Ectodermal cell (in vitro differentiated cells): ENCODE results near the gene CKAP5.

Experiments
- H3K27ac ChIP-seq: 2 replicates; pipeline ENCODE4 v1.7.0; 2013; ENCODE audit warnings: mild to moderate bottlenecking, low read depth, low read length; ENCODE audit not compliant: insufficient read depth, poor library complexity, severe bottlenecking
- H3K27me3 ChIP-seq: 2 replicates; pipeline ENCODE4 v1.7.0; 2013; ENCODE audit warnings: mild to moderate bottlenecking, low read length; ENCODE audit not compliant: insufficient read depth, control insufficient read depth, poor library complexity, severe bottlenecking
- H3K36me3 ChIP-seq: one replicate; pipeline ENCODE4 v1.7.0; 2013; ENCODE audit warnings: low read length; ENCODE audit not compliant: control insufficient read depth, insufficient read depth
- H3K4me1 ChIP-seq: one replicate; pipeline ENCODE4 v1.7.0; 2013; ENCODE audit warnings: low read length; ENCODE audit not compliant: control insufficient read depth, insufficient read depth
- H3K4me3 ChIP-seq: 2 replicates; pipeline ENCODE4 v1.7.0; 2013; ENCODE audit warnings: low read depth, low read length, control low read depth; ENCODE audit not compliant: insufficient read depth
- H3K9me3 ChIP-seq: 2 replicates; pipeline ENCODE4 v1.7.0; 2013; ENCODE audit warnings: mild to moderate bottlenecking, low read length, moderate library complexity; ENCODE audit not compliant: control insufficient read depth
- WGBS, 2 experiments: methylation state at CpG; one replicate each; pipeline ENCODE4 v1.1.7; 2013; ENCODE audit warnings: missing lambda C conversion rate in 2 of 2; 5-methylcytosine and 5-hydroxymethylcytosine counted together

Gene CKAP5

GRCh38 chr11:46886211-46886610 lies 40.1 kb upstream of the CKAP5 start:
- Histone ChIP-seq H3K9me3 (no peaks in the 10 kb centered on the region), H3K4me3 (no peak overlapping the region), H3K36me3 (peaks cover 64% of the 10 kb centered on the region), H3K4me1 (no peaks in the 10 kb centered on the region), H3K27ac (no peak overlapping the region), H3K27me3 (no peaks in the 10 kb centered on the region)
- WGBS, 2 experiments = 96 to 97% methylated on average over 11 of the region's 11 CpGs

GRCh38 chr11:46879056-46879585 lies 33.0 kb upstream of the CKAP5 start:
- peaks cover 74% of the 10 kb centered on the region for H3K36me3 ChIP-seq
- no peaks in the 10 kb centered on the region for H3K9me3 ChIP-seq
- no peaks in the 10 kb centered on the region for H3K27me3 ChIP-seq
- WGBS, 2 experiments = 91 to 94% methylated on average over 9 to 10 of the region's 10 CpGs
- no peaks in the 10 kb centered on the region for H3K4me1 ChIP-seq
- H3K4me3 ChIP-seq = no peak overlapping the region
- no peak overlapping the region for H3K27ac ChIP-seq

DNA sequence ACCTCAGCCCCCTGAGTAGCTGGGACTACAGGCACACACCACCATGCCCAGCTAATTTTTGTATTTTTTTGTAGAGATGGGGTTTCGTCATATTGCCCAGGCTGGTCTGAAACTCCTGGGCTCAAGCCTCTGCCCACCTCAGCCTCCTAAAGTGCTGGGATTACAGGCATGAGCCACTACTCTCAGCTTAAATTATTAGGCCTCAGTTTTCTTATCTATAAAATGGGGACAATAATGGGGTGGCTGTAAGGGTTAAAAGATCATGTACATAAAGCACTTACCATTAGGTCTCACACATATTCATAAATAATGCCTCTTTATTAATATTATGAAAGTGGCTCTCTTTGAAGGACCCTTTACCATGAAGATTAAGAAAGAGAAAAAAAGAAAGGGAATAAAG lies 31.5 kb upstream of the CKAP5 start:
- no peak overlapping the region for H3K27ac ChIP-seq
- WGBS, 2 experiments = 80 to 100% methylated on average over 1 of the region's 1 CpG
- H3K27me3 ChIP-seq = no peaks in the 10 kb centered on the region
- H3K36me3 ChIP-seq = peaks cover 84% of the 10 kb centered on the region
- no peak overlapping the region for H3K4me3 ChIP-seq
- no peaks in the 10 kb centered on the region for H3K9me3 ChIP-seq
- no peaks in the 10 kb centered on the region for H3K4me1 ChIP-seq

- no peak overlapping the region for H3K4me3 ChIP-seq
- WGBS, 2 experiments = 96 to 97% methylated on average over 11 of the region's 11 CpGs
- no peaks in the 10 kb centered on the region for H3K27me3 ChIP-seq
- no peaks in the 10 kb centered on the region for H3K4me1 ChIP-seq
- H3K36me3 ChIP-seq = peaks cover 88% of the 10 kb centered on the region
- no peaks in the 10 kb centered on the region for H3K9me3 ChIP-seq
- H3K27ac ChIP-seq = no peak overlapping the region
These were observed 30.4 kb upstream of the CKAP5 start for GRCh38 chr11:46876471-46876870.

GRCh38 chr11:46874586-46874985 lies 28.5 kb upstream of the CKAP5 start:
- H3K27ac ChIP-seq = no peak overlapping the region
- no peaks in the 10 kb centered on the region for H3K27me3 ChIP-seq
- WGBS, 2 experiments = 94 to 96% methylated on average over 6 of the region's 6 CpGs
- peaks cover 91% of the 10 kb centered on the region for H3K36me3 ChIP-seq
- no peak overlapping the region for H3K4me3 ChIP-seq
- H3K4me1 ChIP-seq = no peaks in the 10 kb centered on the region
- H3K9me3 ChIP-seq = no peaks in the 10 kb centered on the region

DNA sequence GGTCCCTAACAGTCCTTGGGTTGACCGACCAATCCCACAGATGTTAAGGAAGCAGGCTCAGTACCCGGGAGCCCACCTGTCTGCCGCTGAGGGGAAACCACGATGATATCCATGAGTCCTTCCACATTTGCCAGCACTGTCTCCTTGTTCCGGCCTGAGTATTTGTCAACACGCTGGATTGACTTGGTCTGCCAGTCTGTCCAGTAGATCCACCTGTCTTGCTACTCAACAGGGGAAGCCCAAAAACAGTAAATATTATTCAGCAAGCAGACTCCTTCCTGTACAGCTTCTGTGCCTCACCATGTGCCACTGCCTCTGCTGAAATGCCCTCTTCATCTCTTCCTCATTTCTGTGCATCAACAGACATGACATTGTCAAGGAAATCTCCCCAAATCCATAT lies 22.8 kb upstream of the CKAP5 start:
- Histone ChIP-seq H3K4me1 (no peaks in the 10 kb centered on the region), H3K36me3 (peaks cover 83% of the 10 kb centered on the region), H3K27me3 (no peaks in the 10 kb centered on the region), H3K9me3 (no peaks in the 10 kb centered on the region), H3K27ac (no peak overlapping the region), H3K4me3 (no peak overlapping the region)
- WGBS, 2 experiments = 94 to 97% methylated on average over 6 of the region's 6 CpGs

DNA sequence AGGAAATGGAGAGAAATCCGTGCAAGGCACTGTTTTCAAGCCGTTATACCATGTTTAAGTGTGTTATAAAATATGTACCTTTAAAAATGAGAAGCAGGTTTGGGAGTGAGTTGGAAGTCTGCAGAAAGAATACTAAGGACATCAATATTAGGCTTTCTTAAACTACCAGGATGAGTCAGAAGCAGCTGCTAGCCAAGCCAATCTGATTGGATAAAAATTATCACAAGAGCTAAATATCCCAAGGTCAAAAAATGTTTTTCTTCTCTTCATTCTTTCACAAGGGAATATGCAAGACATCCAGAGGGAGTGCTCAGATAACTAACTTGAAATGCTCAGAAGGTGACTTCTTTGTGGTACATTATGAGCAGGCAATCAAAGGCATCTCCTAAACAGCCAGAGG lies 19.3 kb upstream of the CKAP5 start:
- Histone ChIP-seq H3K9me3 (no peaks in the 10 kb centered on the region), H3K36me3 (peaks cover 76% of the 10 kb centered on the region), H3K4me1 (no peaks in the 10 kb centered on the region), H3K4me3 (no peak overlapping the region), H3K27me3 (no peaks in the 10 kb centered on the region), H3K27ac (no peak overlapping the region)
- 89 to 96% methylated on average over 2 of the region's 2 CpGs for WGBS, 2 experiments

DNA sequence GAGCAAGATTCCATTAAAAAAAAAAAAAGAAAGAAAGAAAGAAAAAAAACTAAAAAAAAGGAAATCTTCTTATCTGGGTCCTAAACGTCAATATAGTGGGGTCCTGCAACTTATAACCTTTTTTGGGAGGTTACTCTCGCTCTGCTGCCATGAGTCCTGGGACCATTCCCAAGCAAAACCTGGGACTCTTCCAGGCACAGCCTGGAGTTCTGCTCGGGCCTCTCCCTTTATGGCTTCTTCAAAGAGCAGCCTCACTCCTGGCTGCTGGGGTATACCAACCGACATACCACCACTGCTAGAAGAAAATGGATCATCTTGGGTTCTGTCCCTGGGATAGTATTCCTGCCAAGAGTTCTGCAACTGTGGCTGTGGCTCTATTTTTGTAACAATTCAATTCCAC lies 14.1 kb upstream of the CKAP5 start:
- 95% methylated on average over 4 of the region's 4 CpGs for WGBS, 2 experiments
- Histone ChIP-seq H3K4me1 (no peaks in the 10 kb centered on the region), H3K36me3 (peaks cover 59% of the 10 kb centered on the region), H3K27ac (no peak overlapping the region), H3K4me3 (no peak overlapping the region), H3K27me3 (no peaks in the 10 kb centered on the region), H3K9me3 (no peaks in the 10 kb centered on the region)

GRCh38 chr11:46858920-46859546 lies 13.0 kb upstream of the CKAP5 start:
- Histone ChIP-seq H3K27me3 (no peaks in the 10 kb centered on the region), H3K36me3 (peaks cover 48% of the 10 kb centered on the region), H3K27ac (no peak overlapping the region), H3K4me3 (no peak overlapping the region), H3K9me3 (no peaks in the 10 kb centered on the region), H3K4me1 (no peaks in the 10 kb centered on the region)
- WGBS, 2 experiments = 95 to 97% methylated on average over 12 of the region's 12 CpGs

DNA sequence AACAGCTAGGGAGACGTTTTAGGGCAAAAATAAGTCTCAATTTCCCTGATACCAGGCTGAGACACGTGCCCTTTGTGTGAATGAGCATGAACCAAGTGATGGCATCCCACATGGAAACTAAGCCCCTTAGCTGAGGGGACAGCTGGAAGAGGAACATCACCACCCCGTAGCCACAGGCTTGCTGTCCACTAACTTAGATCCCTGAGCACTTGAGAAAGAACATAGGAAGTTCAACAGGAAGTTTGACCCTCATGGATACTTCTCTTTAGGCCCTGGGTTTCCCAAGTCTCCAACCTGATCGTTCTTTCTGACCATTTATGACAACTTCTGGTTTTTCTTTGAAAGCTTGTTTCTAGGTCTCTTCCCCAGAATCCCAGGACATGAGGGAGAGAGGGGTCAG lies 11.6 kb upstream of the CKAP5 start:
- 90 to 96% methylated on average over 4 of the region's 4 CpGs for WGBS, 2 experiments
- peaks cover 35% of the 10 kb centered on the region for H3K36me3 ChIP-seq
- H3K27me3 ChIP-seq = no peaks in the 10 kb centered on the region
- H3K9me3 ChIP-seq = no peaks in the 10 kb centered on the region
- no peak overlapping the region for H3K4me3 ChIP-seq
- no peaks in the 10 kb centered on the region for H3K4me1 ChIP-seq
- H3K27ac ChIP-seq = no peak overlapping the region
